ENCODE results near the gene SLC1A6.

DNA sequence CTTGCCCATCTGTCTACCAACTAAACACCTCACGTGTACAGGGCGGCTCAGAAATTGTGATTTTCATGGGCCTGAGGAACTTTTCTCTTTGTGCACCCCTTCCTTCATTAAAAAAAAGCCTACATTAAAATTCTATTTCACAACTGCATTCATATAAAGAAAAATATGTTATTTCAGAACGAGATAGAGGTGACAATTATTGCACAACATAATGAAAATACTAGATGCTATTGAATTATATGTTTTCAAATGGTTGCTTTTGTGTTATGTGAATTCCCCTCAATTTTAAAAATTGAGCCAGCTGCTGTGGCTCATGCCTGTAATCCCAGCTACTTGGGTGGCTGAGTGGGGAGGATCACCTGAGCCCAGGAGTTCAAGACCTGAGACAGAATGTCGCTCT, 5.2 kb downstream of the SLC1A6 start:
- TF ChIP-seq CTCF (IDR thresholded peaks at IDR 0.05) (no peak), POLR2A (IDR thresholded peaks at IDR 0.05) (no peak)
